VCaP (cell line): Measurements from ENCODE around the gene UPF2.

Experiments used
- H3K27ac ChIP-seq: fragments of 450-650 bp; 2 replicates; pipeline ENCODE4 v1.5.1; 2017
- CTCF ChIP-seq: fragments of 450-650 bp; conservative IDR thresholded peaks from 2 replicates; pipeline ENCODE4 v1.5.1; 2017; ENCODE audit warnings: mild to moderate bottlenecking, moderate library complexity

The UPF2 gene

GRCh38 chr10:11910102-11910501 lies 132.5 kb downstream of the UPF2 start:
- no peak for TF ChIP-seq CTCF
- H3K27ac ChIP-seq = no peak overlapping the region

- TF ChIP-seq CTCF = no peak
Observed at GRCh38 chr10:11909618-11910017, 133.0 kb downstream of the UPF2 start.

GRCh38 chr10:11908991-11909390 lies 133.6 kb downstream of the UPF2 start:
- H3K27ac ChIP-seq = no peak overlapping the region
- no peak for TF ChIP-seq CTCF

More at GRCh38 chr10:11909618-11910017, 133.0 kb downstream of the UPF2 start:
- H3K27ac ChIP-seq = no peak overlapping the region

- TF ChIP-seq CTCF = no peak
- no peak overlapping the region for H3K27ac ChIP-seq
Observed at GRCh38 chr10:11908536-11908935, 134.1 kb downstream of the UPF2 start.

GRCh38 chr10:11907914-11908313 lies 134.7 kb downstream of the UPF2 start:
- no peak overlapping the region for H3K27ac ChIP-seq
- TF ChIP-seq CTCF = no peak

- no peak for TF ChIP-seq CTCF
- H3K27ac ChIP-seq = no peak overlapping the region
Observed at GRCh38 chr10:11906714-11907113, 135.9 kb downstream of the UPF2 start.

- no peak for TF ChIP-seq CTCF
- H3K27ac ChIP-seq = no peak overlapping the region
Observed at GRCh38 chr10:11902646-11903045, 140.0 kb downstream of the UPF2 start.
